ENCODE data around the gene RAB11B. TPM values are rescaled to one million over a fixed set of nuclear protein-coding genes. Genes with fewer than 3 reads are reported as not detected.

RAB11B gene
- total and polyA plus RNA-seq, 9 of the 15 experiments (the other 6 are each of a cell fraction or from before 2014, with no cell fraction given) = 0.74 to 71.0 (median 13.8) TPM

DNA sequence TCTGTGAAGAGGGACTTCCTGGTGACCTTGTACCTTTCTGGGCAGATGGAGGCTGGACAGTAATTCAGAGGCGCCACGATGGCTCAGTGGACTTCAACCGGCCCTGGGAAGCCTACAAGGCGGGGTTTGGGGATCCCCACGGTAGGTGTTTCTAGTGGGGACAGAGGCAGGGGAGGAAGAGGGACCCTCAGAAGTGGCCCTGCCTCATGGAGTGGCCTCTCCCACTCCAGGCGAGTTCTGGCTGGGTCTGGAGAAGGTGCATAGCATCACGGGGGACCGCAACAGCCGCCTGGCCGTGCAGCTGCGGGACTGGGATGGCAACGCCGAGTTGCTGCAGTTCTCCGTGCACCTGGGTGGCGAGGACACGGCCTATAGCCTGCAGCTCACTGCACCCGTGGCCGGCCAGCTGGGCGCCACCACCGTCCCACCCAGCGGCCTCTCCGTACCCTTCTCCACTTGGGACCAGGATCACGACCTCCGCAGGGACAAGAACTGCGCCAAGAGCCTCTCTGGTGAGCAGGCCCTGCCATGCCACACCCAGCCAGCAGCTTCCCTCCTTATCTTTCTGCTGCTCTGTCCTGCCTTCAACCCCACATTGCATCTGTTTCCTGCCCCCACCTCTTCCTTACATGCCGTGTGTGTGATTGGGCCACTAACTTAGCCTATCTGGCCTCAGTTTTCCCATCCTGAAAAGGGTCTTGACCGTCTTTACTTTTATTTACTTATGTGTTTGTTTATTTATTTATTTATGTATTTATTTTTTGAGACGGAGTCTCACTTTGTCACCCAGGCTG, 19.0 kb upstream of the RAB11B start (continued):
- TF ChIP-seq ZNF324 (CRISPR knock-in tag; IDR thresholded peaks at IDR 0.05) (no peak), PCBP1 (IDR thresholded peaks at IDR 0.05; ENCODE audit: low read depth, low read length, poor library complexity, severe bottlenecking) (no peak), CXXC5 (CRISPR knock-in tag; IDR thresholded peaks at IDR 0.05) (peak; percentile 26; the same call in 1 of the 2 replicates), RBFOX2 (IDR thresholded peaks at IDR 0.05; ENCODE audit: low read depth, low read length) (peak; percentile 63), BRF1 (IDR thresholded peaks at IDR 0.05; ENCODE audit: borderline replicate concordance, extremely low read depth, insufficient read length) (no peak), DMBX1 (CRISPR knock-in tag; IDR thresholded peaks at IDR 0.05; ENCODE audit: borderline replicate concordance) (no peak), TOE1 (IDR thresholded peaks at IDR 0.05; ENCODE audit: borderline replicate concordance) (0 out of 2 replicates have a peak, but pooled peaks have one; percentile 40), TOE1 (CRISPR knock-in tag; IDR thresholded peaks at IDR 0.05; ENCODE audit: borderline replicate concordance, low read depth) (no peak), ZNF184 (CRISPR knock-in tag; IDR thresholded peaks at IDR 0.05) (no peak), TCF3 (CRISPR knock-in tag; IDR thresholded peaks at IDR 0.05) (peak; percentile 69), GABPA (tag; conservative IDR thresholded peaks at IDR 0.05; ENCODE audit: low read depth) (peak; percentile 66), RAD21 (CRISPR knock-in tag; conservative IDR thresholded peaks at IDR 0.05 in 1 of 2, IDR thresholded peaks at IDR 0.05 in 1 of 2) (no peak), NCOR1 (IDR thresholded peaks at IDR 0.05) (peak; percentile 67), CSDE1 (IDR thresholded peaks at IDR 0.05) (no peak), HMGN3 (IDR thresholded peaks at IDR 0.05; ENCODE audit: borderline replicate concordance, extremely low read depth, insufficient read length, low read depth, low read length) (peak; percentile 59)
- TF ChIP-seq, protein P1, sequence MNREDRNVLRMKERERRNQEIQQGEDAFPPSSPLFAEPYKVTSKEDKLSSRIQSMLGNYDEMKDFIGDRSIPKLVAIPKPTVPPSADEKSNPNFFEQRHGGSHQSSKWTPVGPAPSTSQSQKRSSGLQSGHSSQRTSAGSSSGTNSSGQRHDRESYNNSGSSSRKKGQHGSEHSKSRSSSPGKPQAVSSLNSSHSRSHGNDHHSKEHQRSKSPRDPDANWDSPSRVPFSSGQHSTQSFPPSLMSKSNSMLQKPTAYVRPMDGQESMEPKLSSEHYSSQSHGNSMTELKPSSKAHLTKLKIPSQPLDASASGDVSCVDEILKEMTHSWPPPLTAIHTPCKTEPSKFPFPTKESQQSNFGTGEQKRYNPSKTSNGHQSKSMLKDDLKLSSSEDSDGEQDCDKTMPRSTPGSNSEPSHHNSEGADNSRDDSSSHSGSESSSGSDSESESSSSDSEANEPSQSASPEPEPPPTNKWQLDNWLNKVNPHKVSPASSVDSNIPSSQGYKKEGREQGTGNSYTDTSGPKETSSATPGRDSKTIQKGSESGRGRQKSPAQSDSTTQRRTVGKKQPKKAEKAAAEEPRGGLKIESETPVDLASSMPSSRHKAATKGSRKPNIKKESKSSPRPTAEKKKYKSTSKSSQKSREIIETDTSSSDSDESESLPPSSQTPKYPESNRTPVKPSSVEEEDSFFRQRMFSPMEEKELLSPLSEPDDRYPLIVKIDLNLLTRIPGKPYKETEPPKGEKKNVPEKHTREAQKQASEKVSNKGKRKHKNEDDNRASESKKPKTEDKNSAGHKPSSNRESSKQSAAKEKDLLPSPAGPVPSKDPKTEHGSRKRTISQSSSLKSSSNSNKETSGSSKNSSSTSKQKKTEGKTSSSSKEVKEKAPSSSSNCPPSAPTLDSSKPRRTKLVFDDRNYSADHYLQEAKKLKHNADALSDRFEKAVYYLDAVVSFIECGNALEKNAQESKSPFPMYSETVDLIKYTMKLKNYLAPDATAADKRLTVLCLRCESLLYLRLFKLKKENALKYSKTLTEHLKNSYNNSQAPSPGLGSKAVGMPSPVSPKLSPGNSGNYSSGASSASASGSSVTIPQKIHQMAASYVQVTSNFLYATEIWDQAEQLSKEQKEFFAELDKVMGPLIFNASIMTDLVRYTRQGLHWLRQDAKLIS (CRISPR knock-in tag; IDR thresholded peaks at IDR 0.05) = no peak
- TF ChIP-seq, protein P2, sequence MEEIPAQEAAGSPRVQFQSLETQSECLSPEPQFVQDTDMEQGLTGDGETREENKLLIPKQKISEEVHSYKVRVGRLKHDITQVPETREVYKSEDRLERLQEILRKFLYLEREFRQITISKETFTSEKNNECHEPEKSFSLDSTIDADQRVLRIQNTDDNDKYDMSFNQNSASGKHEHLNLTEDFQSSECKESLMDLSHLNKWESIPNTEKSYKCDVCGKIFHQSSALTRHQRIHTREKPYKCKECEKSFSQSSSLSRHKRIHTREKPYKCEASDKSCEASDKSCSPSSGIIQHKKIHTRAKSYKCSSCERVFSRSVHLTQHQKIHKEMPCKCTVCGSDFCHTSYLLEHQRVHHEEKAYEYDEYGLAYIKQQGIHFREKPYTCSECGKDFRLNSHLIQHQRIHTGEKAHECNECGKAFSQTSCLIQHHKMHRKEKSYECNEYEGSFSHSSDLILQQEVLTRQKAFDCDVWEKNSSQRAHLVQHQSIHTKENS (CRISPR knock-in tag; IDR thresholded peaks at IDR 0.05) = no peak
- TF ChIP-seq, protein P3, sequence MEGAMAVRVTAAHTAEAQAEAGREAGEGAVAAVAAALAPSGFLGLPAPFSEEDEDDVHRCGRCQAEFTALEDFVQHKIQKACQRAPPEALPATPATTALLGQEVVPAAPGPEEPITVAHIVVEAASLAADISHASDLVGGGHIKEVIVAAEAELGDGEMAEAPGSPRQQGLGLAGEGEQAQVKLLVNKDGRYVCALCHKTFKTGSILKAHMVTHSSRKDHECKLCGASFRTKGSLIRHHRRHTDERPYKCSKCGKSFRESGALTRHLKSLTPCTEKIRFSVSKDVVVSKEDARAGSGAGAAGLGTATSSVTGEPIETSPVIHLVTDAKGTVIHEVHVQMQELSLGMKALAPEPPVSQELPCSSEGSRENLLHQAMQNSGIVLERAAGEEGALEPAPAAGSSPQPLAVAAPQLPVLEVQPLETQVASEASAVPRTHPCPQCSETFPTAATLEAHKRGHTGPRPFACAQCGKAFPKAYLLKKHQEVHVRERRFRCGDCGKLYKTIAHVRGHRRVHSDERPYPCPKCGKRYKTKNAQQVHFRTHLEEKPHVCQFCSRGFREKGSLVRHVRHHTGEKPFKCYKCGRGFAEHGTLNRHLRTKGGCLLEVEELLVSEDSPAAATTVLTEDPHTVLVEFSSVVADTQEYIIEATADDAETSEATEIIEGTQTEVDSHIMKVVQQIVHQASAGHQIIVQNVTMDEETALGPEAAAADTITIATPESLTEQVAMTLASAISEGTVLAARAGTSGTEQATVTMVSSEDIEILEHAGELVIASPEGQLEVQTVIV (CRISPR knock-in tag; IDR thresholded peaks at IDR 0.05; ENCODE audit: borderline replicate concordance) = no peak
- TF ChIP-seq, protein P4, sequence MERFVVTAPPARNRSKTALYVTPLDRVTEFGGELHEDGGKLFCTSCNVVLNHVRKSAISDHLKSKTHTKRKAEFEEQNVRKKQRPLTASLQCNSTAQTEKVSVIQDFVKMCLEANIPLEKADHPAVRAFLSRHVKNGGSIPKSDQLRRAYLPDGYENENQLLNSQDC (CRISPR knock-in tag; IDR thresholded peaks at IDR 0.05) = no peak

All from K562 (cell line).